Heart right ventricle (tissue), 16 donors: ENCODE results near the gene KMT2B. TPM values are rescaled to one million over a fixed set of nuclear protein-coding genes. Genes with fewer than 3 reads are reported as not detected.

Experiments used
- ATAC-seq, 8 donors: fragments of 200-7000 bp; cut with Tn5 transposase; one replicate each; pipeline ENCODE4 v1.9.1; 2020; ENCODE audit warnings: mild to moderate bottlenecking in 8 of 8, moderate library complexity in 8 of 8, moderate number of reproducible peaks in 1 of 8
- DNase-seq, 2 donors: peaks; one replicate each; pipeline ENCODE4 v3.0.0-alpha.2; 2020
- H3K27ac ChIP-seq, 10 donors: fragments of 200-600 bp; sonication (generic) in 2 of 10; one replicate each; pipeline versions ENCODE4 v1.5.0 to v1.8.0; 2020 to 2022; ENCODE audit warnings: mild to moderate bottlenecking in 3 of 10
- H3K27me3 ChIP-seq, 7 donors: fragments of 200-600 bp; one replicate each; pipeline ENCODE4 v1.8.0; 2021 to 2022; ENCODE audit warnings: mild to moderate bottlenecking in 2 of 7
- H3K36me3 ChIP-seq, 9 donors: fragments of 200-600 bp; sonication (generic) in 1 of 9; one replicate each; pipeline versions ENCODE4 v1.5.0 to v1.8.0; 2020 to 2022; ENCODE audit warnings: mild to moderate bottlenecking in 2 of 9
- H3K4me1 ChIP-seq, 9 donors: fragments of 200-600 bp; sonication (generic) in 1 of 9; one replicate each; pipeline versions ENCODE4 v1.5.0 to v1.8.0; 2020 to 2022; ENCODE audit warnings: mild to moderate bottlenecking in 4 of 9
- H3K4me3 ChIP-seq, 10 donors: fragments of 200-600 bp; sonication (generic) in 2 of 10; one replicate each; pipeline versions ENCODE4 v1.5.0 to v1.8.0; 2020 to 2022; ENCODE audit warnings: mild to moderate bottlenecking in 7 of 10, moderate library complexity in 2 of 10
- H3K9me3 ChIP-seq, 11 donors: fragments of 200-600 bp in 10 of 11; sonication (generic) in 2 of 11; one replicate each; pipeline versions ENCODE4 v1.5.0 to v1.8.0; 2013 to 2022; ENCODE audit warnings: mild to moderate bottlenecking in 2 of 11, control low read depth in 1 of 11, moderate library complexity in 1 of 11
- WGBS, 2 donors: extraction: QIAGEN DNeasy Blood & Tissue Kit; methylation state at CpG; one replicate each; pipeline ENCODE4 v1.1.7; 2013; ENCODE audit warnings: inconsistent platforms in 1 of 2; 5-methylcytosine and 5-hydroxymethylcytosine counted together
- intact Hi-C, 10 donors: fragments of 100-400 bp; cut with DNase I; formaldehyde crosslinking; loops; one replicate each; pipeline versions ENCODE4 v1.11.1 to v1.14.2; 2022
- polyA plus RNA-seq, 2 donors: library from polyadenylated mRNA; stranded (reverse); fragments of 200-250 nt; gene quantifications; one replicate each; pipeline ENCODE4 v1.2.3, GENCODE V29; 2013
- total RNA-seq, 10 donors: library from RNA; stranded (reverse); fragmentation: NEBNext Ultra II Directional in 3 of 10; extraction: Animal tissue kit (Norgen Biotek cat#: 25700) in 3 of 10; gene quantifications; one replicate each; pipeline versions ENCODE4 v1.2.1 to v1.2.4, GENCODE V29; 2021 to 2023
- TF ChIP-seq, protein P1 (sequence below), 9 donors: fragments of 200-600 bp; sonication (generic) in 2 of 9; IDR thresholded peaks; one replicate each; pipeline versions ENCODE4 v1.5.0 to v1.8.0; 2021 to 2022; ENCODE audit warnings: antibody characterized with exemption in 9 of 9, mild to moderate bottlenecking in 5 of 9, moderate library complexity in 1 of 9
- donor health status: Arrhythmogenic right ventricular cardiomyopathy.
- donor health status: ischemic (EF 13 %, LVEDD 7.1; RV severe dilation, severe dysfunction).
- donor health status: healthy with polysubstance abuse.
- donor health status: DM: no; HTN: yes; CAD: no.
- donor health status: DM: no; HTN: no; CAD: no.
- donor health status: ischemic (EF 25% LVEDD 6.9; RV normal size, moderate dysfunction).
- donor health status: ischemic (EF 25% LVEDD 5.7; RV mildly dilated, moderate dysfunction).
- donor health status: healthy.
- donor health status: DM: yes; HTN: yes; CAD: no.
- donor health status: Ischemic cardiomyopathy.
- donor health status: ischemic (EF 35%, LVEDD 5.7; RV mildly dilated, moderate dysfunction).
- donor health status: nonischemic (EF 11% LVEDD 7.7; RV severe dilation, severe dysfunction).
- donor health status: DM: yes; HTN: yes; CAD: no.
- donor health status: PGD.
- donor health status: ischemic (EF 29% LVEDD 5.4; RV normal size, mild dysfunction).
- donor health status: nonischemic (EF 23%, LVEDD 6.1; RV moderate dilation, normal function).

The KMT2B gene
- total and polyA plus RNA-seq, 12 donors: 10.8 to 28.7 (median 14.8) TPM

DNA sequence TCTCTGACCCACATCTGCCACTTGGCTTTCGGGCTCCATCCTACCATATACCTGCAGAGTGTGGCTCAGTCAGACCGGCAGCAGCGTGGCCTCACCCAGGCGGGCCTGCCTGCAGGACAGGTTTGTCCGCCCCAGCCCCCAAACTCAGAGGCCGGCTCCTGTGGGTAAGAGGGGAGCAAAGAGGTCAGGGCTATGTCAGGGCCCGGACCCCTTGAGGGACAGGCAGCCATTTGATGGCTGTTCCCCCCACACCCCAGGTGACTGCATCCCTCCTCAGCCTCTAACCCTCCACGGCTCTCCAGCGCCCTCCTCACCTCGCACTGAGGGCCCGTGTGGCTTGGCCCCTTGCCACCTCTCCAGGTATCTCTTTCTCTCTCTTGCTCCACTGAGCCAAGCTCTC is 25.8 kb upstream of the KMT2B start:
- no peak overlapping the region for H3K27ac ChIP-seq
- peaks cover 0 to 12% (median 0%) of the 10 kb centered on the region in 7 donors for H3K27me3 ChIP-seq
- TF ChIP-seq, protein P1, sequence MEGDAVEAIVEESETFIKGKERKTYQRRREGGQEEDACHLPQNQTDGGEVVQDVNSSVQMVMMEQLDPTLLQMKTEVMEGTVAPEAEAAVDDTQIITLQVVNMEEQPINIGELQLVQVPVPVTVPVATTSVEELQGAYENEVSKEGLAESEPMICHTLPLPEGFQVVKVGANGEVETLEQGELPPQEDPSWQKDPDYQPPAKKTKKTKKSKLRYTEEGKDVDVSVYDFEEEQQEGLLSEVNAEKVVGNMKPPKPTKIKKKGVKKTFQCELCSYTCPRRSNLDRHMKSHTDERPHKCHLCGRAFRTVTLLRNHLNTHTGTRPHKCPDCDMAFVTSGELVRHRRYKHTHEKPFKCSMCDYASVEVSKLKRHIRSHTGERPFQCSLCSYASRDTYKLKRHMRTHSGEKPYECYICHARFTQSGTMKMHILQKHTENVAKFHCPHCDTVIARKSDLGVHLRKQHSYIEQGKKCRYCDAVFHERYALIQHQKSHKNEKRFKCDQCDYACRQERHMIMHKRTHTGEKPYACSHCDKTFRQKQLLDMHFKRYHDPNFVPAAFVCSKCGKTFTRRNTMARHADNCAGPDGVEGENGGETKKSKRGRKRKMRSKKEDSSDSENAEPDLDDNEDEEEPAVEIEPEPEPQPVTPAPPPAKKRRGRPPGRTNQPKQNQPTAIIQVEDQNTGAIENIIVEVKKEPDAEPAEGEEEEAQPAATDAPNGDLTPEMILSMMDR (IDR thresholded peaks at IDR 0.05): no peak
- H3K36me3 ChIP-seq: no peaks in the 10 kb centered on the region
- no peaks in the 10 kb centered on the region for H3K9me3 ChIP-seq
- ATAC-seq: no peak
- 78 to 87% methylated on average over 11 of the region's 11 CpGs for WGBS, 2 donors
- no peak overlapping the region for H3K4me3 ChIP-seq
- H3K4me1 ChIP-seq: peaks cover 0 to 4% (median 0%) of the 10 kb centered on the region in 9 donors
- intact Hi-C loops: loop anchor here in 5 of 10 donors (2.0 to 10.0 kb wide), 4 partner anchors 123 to 240 kb away; partner anchors contain the start of gene PRODH2 (in 2 of the 5)
- DNase-seq: no peak

DNA sequence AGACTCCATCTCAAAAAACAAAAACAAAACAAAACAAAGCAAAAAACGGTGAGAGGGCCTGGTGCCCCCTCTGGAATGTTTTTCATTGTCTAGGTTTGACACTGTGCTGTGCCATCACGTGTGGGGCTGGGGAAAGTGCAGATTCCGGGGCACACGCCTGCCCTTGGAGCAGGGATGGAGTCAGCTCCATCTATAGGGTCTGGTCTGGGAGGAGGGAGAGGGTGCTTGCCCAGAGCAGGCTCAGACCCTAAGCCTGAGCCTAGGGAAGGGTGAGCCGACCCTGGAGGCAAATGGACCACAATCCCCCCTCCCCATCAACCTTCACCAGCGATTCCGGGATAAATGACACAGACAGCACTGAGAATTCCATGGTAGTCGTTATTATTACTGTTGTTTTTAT is 24.4 kb upstream of the KMT2B start:
- intact Hi-C loops: loop anchor here in 7 of 10 donors (1.0 to 10.0 kb wide), 6 partner anchors 23 to 239 kb away; partner anchors contain the start of gene PRODH2 (in 2 of the 7)

DNA sequence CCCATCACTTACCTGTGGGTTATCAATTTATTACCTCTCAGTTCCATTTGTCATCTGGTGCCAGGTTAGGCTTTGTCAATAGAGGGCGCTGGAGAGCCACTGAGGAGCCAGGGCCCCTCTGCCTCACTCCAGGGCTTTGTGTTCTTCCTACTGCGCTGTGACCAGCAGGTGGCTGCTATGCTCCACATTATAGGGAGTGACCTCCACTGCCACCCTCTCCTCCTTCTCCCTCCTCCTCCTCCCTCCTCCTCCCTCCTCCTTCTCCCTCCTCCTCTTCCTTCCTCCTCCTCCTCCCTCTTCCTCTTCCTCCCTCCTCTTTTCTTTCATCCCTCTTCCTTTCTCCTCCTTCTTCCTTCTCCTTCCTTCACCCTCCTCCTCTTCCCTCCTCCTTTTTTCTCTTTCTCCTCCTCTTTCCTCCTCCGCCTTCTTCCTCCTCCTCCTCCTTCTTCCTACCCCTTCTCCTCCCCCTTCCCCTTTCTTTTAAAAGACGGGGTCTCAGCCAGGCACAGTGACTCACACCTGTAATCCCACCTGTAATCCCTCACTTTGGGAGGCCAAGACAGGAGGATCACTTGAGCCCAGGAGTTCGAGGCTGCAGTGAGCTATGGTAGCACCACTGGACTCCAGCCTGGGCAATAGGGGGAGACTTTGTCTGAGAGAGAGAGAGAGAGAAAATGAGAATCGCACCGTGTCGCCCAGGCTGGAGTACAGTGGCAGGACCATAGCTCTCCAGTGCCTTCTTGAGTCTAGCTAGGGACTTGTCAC is 23.8 kb upstream of the KMT2B start:
- Histone ChIP-seq H3K27me3 (peaks cover 0 to 6% (median 0%) of the 10 kb centered on the region in 7 donors), H3K4me3 (no peak overlapping the region), H3K27ac (peak overlapping the region in 1 of 10 donors; percentile 41), H3K36me3 (no peaks in the 10 kb centered on the region), H3K9me3 (no peaks in the 10 kb centered on the region), H3K4me1 (peaks cover 0 to 4% (median 0%) of the 10 kb centered on the region in 9 donors)
- intact Hi-C loops: loop anchor here in 9 of 10 donors (1.0 to 10.0 kb wide), 9 partner anchors 21 to 239 kb away; partner anchors contain the start of gene PRODH2 (in 2 of the 9)
- DNase-seq (peak; percentile 81 to 88), ATAC-seq (peak; percentile 97 to 100 (median 98))
- TF ChIP-seq, protein P1 (IDR thresholded peaks at IDR 0.05): peak; percentile 93 to 99 (median 96)
- WGBS, 2 donors: 31 to 38% methylated on average over 8 of the region's 8 CpGs

More for the DNA sequence above, 24.4 kb upstream of the KMT2B start:
- ATAC-seq (peak in 6 of 8 donors; percentile 12 to 66 (median 20)), DNase-seq (no peak)
- WGBS, 2 donors: 15 to 17% methylated on average over 8 of the region's 8 CpGs
- Histone ChIP-seq H3K4me1 (peaks cover 0 to 4% (median 0%) of the 10 kb centered on the region in 9 donors), H3K4me3 (no peak overlapping the region), H3K27me3 (peaks cover 0 to 9% (median 0%) of the 10 kb centered on the region in 7 donors), H3K9me3 (no peaks in the 10 kb centered on the region), H3K36me3 (no peaks in the 10 kb centered on the region), H3K27ac (no peak overlapping the region)
- TF ChIP-seq, protein P1 (IDR thresholded peaks at IDR 0.05): no peak

DNA sequence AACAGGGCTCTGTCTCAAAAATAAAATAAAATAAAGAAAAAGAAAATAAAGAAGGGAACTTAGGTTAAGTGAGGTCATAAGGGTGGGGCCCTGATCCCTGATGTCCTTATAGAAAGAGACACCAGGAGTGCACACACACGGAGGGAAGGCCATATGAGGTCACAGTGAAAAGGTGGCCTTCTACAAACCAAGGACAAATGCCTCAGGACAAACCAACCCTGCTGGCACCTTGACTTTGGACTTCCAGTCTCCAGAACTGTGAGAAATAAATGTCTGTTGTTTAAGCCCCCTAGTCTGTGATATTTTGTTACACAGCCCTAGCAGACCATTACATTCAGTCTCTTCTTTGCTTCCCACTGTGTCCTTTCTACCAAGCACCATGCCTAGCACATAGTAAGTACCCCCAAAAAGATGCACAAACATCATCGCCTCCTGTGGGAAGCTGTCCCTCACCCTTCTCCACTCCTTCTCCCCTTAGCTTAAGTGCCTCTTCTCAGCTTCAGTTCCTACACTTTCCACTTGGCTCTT is 21.8 kb upstream of the KMT2B start:
- peaks cover 0 to 4% (median 0%) of the 10 kb centered on the region in 9 donors for H3K4me1 ChIP-seq
- no peak for ATAC-seq
- WGBS, 2 donors: 81 to 85% methylated on average over 2 of the region's 2 CpGs
- H3K9me3 ChIP-seq: no peaks in the 10 kb centered on the region
- intact Hi-C loops: loop anchor here in 5 of 10 donors (2.0 to 10.0 kb wide), 4 partner anchors 21 to 237 kb away; partner anchors contain the start of gene PRODH2 (in 2 of the 5)
- TF ChIP-seq, protein P1 (IDR thresholded peaks at IDR 0.05): no peak
- no peak for DNase-seq
- no peaks in the 10 kb centered on the region for H3K27me3 ChIP-seq
- no peaks in the 10 kb centered on the region for H3K36me3 ChIP-seq
- H3K27ac ChIP-seq: no peak overlapping the region
- no peak overlapping the region for H3K4me3 ChIP-seq
